GM18868 (cell line): Measurements from ENCODE around the gene GOLGA6L2.
"Not testable (repeated sequence)": the region's sequence is repeated elsewhere in the genome, so short reads cannot be mapped to it uniquely, and the experiment has no call there.

Experiments
- ATAC-seq: cut with Tn5 transposase; IDR thresholded peaks from one replicate; pipeline ENCODE4 v1.9.1; 2021; ENCODE audit warnings: mild to moderate bottlenecking, moderate library complexity; ENCODE audit not compliant: unreplicated experiment

Gene GOLGA6L2

GRCh38 chr15:23424111-23424904 lies 22.7 kb downstream of the GOLGA6L2 start:
- ATAC-seq: no peak

- ATAC-seq: peak; percentile 92
Observed at GRCh38 chr15:23422946-23423708, 23.9 kb downstream of the GOLGA6L2 start.

GRCh38 chr15:23422099-23422945 lies 24.7 kb downstream of the GOLGA6L2 start:
- no peak for ATAC-seq

DNA sequence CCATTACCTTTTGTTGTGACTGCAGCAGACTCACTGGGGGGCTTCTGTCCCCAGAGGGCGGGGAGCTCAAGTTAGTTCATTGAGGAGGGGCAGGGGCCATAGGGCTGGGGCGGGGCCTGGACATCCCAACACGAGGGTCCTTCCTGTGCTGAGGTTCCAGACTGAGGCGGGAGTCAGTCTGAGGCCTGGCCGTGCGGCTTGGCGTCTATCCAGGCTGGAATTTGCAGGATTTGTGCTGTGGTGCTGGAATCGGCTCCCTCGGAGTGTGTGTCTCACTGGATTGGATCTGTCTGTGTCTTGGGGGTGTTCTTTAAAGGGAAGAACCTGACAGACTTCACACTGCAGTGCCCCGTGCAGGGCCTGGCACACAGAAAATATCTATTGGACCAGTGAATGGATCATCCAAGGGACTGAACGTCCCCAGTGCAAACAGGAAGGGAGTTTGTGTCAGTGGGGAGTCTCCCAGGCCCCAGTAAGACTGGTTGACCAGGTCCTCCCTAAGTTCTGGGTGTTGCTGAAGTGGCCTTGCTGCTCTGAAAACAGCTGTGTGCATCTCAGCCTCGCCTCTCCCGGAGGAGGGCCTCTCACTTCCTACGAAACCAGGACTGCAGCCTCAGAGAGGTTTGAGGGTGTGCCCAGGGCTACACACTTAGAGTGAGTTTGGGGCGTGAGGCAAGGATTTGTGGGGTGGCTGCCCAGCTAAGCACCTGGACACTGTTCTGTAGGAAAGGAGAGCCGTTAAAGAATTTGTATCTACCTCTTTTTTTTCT lies 26.1 kb downstream of the GOLGA6L2 start:
- ATAC-seq: peak; percentile 50

DNA sequence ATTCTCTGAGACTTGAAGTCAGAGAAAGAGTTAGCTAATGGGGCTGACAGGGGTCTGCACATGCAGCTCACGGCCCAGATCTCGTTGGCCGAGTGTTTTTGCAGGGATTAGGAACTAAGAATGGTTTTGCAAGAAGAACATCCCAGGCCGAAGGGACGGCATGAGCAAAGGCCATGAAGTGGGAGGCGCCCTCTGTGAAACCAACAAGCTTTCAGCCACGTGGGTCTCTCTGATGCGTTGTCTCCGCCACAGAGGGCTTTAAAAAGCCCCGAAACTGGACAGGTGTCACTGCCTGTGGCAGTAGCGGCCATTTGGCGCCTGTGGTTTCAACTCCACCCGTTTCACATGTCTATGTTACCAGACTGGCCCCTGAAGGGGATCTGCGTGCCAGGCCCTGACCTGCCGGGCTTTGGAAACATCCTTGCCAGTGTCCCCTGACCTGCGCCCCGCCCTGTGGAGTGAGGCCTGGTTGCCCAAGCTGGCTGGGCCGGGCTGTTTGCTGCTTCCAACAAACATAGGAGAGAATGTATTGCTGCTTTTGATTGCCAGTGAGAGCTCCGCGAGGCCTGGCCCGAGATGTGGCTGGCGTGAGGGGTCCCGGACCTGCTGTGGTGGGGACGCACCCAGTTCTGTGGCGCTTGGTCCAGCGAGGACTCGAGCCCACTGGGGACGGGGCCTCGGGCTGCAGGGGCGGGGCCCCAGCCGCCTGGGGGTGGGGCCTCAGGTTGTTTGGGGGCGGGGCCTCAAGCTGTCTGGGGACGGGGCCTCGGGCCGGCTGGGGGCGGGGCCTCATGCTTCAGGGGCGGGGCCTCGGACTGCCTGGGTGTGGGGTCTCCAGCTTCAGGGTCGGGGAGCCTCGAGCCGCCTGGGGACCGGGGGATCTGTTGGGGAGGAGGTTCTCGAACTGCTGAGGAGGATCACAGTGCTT lies 30.4 kb downstream of the GOLGA6L2 start:
- no peak for ATAC-seq

DNA sequence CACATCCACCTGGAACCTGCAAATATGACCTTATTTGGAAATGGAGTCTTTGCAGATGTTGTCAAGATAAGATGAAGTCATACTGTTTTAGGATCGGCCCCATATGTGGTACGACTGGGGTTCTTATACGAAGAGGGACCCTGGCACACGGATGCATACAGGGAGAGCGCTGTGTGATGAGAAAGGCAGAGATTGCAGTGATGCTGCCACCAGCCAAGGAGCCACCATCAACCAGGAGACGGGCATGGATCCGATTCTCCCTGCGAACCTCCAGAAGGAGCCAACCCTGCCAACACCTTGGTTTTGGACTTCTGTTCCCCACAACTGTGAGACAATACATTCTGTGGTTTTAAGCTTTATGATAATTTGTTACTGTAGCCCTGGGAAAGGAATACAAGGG lies 31.2 kb downstream of the GOLGA6L2 start:
- not testable (repeated sequence) for ATAC-seq

DNA sequence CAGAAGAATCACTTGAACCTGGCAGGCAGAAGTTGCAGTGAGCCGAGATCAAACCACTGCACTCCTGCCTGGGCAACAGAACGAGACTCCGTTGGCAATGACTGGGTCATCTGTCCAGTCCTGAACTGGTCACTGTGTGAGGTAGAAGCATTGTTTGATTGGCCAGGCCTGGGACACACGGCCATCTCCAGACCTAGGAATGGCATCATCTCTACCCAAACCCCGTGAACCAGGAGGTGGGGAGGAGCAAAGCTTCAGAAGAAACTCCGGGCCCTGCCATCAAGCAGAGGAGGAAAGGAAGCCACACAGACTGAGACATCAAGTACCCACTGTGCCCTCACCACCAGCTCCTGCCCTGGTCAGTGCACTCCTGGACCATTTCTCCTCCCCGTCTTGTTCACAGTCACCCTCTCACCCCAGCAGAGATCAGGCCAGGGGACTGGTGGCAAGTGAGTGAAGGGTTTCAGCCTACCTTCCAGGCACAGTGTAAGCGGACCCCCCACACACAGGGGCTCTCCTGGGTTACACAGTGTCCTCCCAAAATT lies 31.6 kb downstream of the GOLGA6L2 start:
- ATAC-seq: no peak

- not testable (repeated sequence) for ATAC-seq
Observed at GRCh38 chr15:23412881-23413600, 34.0 kb downstream of the GOLGA6L2 start.

- ATAC-seq: no peak
Observed at GRCh38 chr15:23411841-23412240, 35.2 kb downstream of the GOLGA6L2 start.

- no peak for ATAC-seq
Observed at GRCh38 chr15:23403550-23403949, 43.5 kb downstream of the GOLGA6L2 start.

DNA sequence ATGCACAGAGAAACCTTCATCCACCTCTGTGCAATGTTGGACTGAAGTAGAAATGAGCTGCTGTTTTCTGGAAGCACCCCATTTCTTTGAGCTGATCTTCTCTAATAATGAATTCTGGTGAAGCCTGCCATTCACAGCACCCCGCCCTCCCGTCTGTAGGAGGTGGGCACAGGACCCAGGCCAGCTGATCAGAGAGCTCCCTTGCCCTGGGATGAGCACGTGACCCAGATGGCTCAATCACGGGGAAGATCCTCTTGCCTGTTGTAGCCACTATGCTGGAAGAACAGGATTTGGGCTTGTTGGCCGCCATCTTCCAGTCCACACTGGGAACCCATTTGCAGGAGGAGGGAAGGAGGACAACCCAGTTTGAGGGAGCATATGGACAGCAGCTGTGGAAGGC lies 44.5 kb downstream of the GOLGA6L2 start:
- no peak for ATAC-seq

DNA sequence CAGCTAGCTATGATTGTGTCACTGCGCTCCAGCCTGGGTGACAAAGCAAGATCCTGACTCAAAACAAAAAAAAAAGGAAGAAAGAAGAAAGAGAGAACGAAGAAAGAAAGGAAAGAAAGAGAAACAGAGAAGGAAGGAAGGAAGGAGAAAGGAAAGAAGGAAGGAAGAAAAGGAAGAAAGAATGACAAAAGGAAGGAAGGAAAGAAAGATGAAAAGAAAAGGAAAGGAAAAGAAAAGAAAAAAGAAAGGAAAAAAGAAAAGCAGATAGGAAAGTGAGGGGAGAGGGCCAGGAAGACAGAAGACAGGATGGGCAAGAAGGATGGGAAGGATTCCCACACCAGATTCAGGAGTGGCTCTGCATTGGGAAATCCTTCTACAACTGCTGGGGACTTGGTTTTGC lies 44.9 kb downstream of the GOLGA6L2 start:
- no peak for ATAC-seq

DNA sequence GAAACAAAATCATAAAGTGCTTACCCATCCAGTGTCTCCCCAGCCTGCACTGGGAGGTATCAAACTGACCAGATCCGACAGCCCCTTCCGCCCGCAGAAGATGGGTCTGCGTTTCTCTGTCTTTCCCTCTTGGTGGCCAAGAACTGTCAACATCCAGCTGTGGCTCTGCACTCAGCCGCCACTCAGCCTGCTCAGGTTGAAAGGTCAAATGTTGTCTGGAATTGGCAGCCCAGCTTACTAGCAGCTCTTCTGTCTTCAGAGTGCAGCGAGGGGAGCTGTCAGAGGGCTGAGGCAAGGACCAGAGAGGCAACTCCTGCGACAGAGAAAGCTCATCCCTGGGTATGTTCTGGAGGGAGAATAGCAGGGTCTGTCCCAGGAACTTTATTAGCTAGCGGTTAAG lies 45.4 kb downstream of the GOLGA6L2 start:
- ATAC-seq: no peak

- ATAC-seq: not testable (repeated sequence)
Observed at GRCh38 chr15:23399207-23399606, 47.8 kb downstream of the GOLGA6L2 start.

GRCh38 chr15:23398357-23398756 lies 48.7 kb downstream of the GOLGA6L2 start:
- not testable (repeated sequence) for ATAC-seq

DNA sequence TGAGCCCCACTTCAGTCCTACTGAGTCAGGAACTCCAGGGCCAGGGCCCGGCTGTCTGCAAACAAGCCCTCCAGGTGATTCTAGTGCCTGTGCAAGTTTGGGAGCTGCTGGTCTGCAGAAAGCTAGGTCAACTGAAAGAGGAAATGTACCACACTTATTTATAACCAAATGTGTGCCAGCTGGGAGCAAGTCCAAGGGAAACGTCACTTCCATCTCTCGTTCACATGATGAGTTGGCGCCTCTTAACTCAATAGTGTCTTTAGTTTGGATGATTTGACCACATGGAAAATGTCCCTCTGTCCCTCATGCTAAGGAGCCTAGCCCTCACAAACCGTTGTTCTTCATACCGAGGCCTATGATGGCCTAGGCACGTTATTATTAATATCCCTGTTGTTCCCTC lies 49.3 kb downstream of the GOLGA6L2 start:
- ATAC-seq: no peak

DNA sequence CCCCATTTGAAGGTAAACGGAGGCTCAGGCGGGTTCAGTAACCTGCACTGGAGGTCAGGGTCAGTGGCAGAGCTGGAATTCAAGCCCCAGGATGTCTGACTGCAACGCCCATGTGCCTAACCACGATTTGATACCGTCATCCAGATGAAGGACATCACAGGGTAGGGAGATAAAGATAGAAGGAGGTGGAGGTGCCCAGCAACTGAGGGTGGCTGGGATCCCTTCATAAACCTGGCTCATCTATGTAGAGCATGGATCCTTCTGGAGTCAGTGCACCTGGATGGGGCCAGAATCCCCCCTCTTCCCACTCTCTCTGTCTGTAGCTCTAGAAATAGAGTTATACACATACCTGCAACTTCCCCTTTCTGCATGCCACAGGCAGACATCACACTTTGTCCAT lies 51.2 kb downstream of the GOLGA6L2 start:
- no peak for ATAC-seq

- ATAC-seq: no peak
Observed at GRCh38 chr15:23395030-23395692, 51.9 kb downstream of the GOLGA6L2 start.
